SK-N-SH treated with all-trans-retinoic acid at 6 μM for 48 hours (cell line): ENCODE data around the gene PLXNA4.

ENCODE experiments used
- ATAC-seq: fragments of 200-7000 bp; cut with Tn5 transposase; 3 replicates; pipeline ENCODE4 v1.9.1; 2020; ENCODE audit warnings: mild to moderate bottlenecking, moderate library complexity
- ARNTL ChIP-seq: fragments of 450-650 bp; formaldehyde crosslinking; IDR thresholded peaks from 2 replicates; pipeline ENCODE4 v1.5.0; 2020; ENCODE audit warnings: low read depth, mild to moderate bottlenecking, moderate library complexity, borderline replicate concordance
- BACH2 ChIP-seq: fragments of 250-450 bp; sonication (Bioruptor Pico); IDR thresholded peaks from 2 replicates; pipeline ENCODE4 v1.9.0; 2021; ENCODE audit warnings: mild to moderate bottlenecking, borderline replicate concordance
- CSDC2 ChIP-seq: fragments of 250-450 bp; sonication (Bioruptor Pico); IDR thresholded peaks from 2 replicates; pipeline ENCODE4 v1.5.0; 2020; ENCODE audit warnings: mild to moderate bottlenecking, moderate library complexity
- ESRRG ChIP-seq: fragments of 250-450 bp; sonication (Bioruptor Pico); IDR thresholded peaks from 2 replicates; pipeline ENCODE4 v1.6.1; 2021; ENCODE audit warnings: mild to moderate bottlenecking
- GLIS3 ChIP-seq: fragments of 250-450 bp; sonication (Bioruptor Pico); IDR thresholded peaks from 2 replicates; pipeline ENCODE4 v1.5.0; 2020; ENCODE audit warnings: mild to moderate bottlenecking, moderate library complexity
- ISL1 ChIP-seq: fragments of 250-450 bp; sonication (Bioruptor Pico); IDR thresholded peaks from 2 replicates; pipeline ENCODE4 v2.1.2; 2022; ENCODE audit warnings: mild to moderate bottlenecking, moderate library complexity
- OSR1 ChIP-seq: fragments of 250-450 bp; sonication (Bioruptor Pico); IDR thresholded peaks from 2 replicates; pipeline ENCODE4 v1.8.0; 2022; ENCODE audit warnings: moderate library complexity, mild to moderate bottlenecking, inconsistent platforms
- PPARA ChIP-seq: fragments of 250-450 bp; sonication (Bioruptor Pico); IDR thresholded peaks from 2 replicates; pipeline ENCODE4 v1.5.0; 2020; ENCODE audit warnings: mild to moderate bottlenecking, borderline replicate concordance
- SNAI2 ChIP-seq: fragments of 250-450 bp; sonication (Bioruptor Pico); IDR thresholded peaks from 2 replicates; pipeline ENCODE4 v1.5.0; 2020; ENCODE audit warnings: mild to moderate bottlenecking, moderate library complexity
- TCF4 ChIP-seq: fragments of 250-450 bp; sonication (Bioruptor Pico); IDR thresholded peaks from 2 replicates; pipeline ENCODE4 v1.8.0; 2021; ENCODE audit warnings: mild to moderate bottlenecking, moderate library complexity, borderline replicate concordance
- TOX ChIP-seq: fragments of 250-450 bp; sonication (Bioruptor Pico); IDR thresholded peaks from 2 replicates; pipeline ENCODE4 v1.8.0; 2021; ENCODE audit warnings: mild to moderate bottlenecking, moderate library complexity, borderline replicate concordance
- ZC3H10 ChIP-seq: fragments of 250-450 bp; sonication (Bioruptor Pico); IDR thresholded peaks from 2 replicates; pipeline ENCODE4 v1.5.1; 2021; ENCODE audit warnings: mild to moderate bottlenecking, moderate library complexity
- ZFP3 ChIP-seq: fragments of 250-450 bp; sonication (Bioruptor Pico); IDR thresholded peaks from 2 replicates; pipeline ENCODE4 v1.5.0; 2020; ENCODE audit warnings: mild to moderate bottlenecking, moderate library complexity
- ZFP30 ChIP-seq: fragments of 450-650 bp; formaldehyde crosslinking; IDR thresholded peaks from 2 replicates; pipeline ENCODE4 v1.5.0; 2022; ENCODE audit warnings: mild to moderate bottlenecking, moderate library complexity
- ZNF565 ChIP-seq: fragments of 450-650 bp; formaldehyde crosslinking; conservative IDR thresholded peaks from 2 replicates; pipeline ENCODE4 v1.5.0; 2020; ENCODE audit warnings: low read depth, mild to moderate bottlenecking, moderate library complexity
- ZNF70 ChIP-seq: fragments of 450-650 bp; formaldehyde crosslinking; IDR thresholded peaks from 2 replicates; pipeline ENCODE4 v1.5.0; 2020; ENCODE audit warnings: mild to moderate bottlenecking, moderate library complexity
- ZNF8 ChIP-seq: fragments of 450-650 bp; formaldehyde crosslinking; IDR thresholded peaks from 2 replicates; pipeline ENCODE4 v1.5.0; 2020; ENCODE audit warnings: mild to moderate bottlenecking, moderate library complexity
- TF ChIP-seq, protein P1 (sequence below): fragments of 250-450 bp; sonication (Bioruptor Pico); IDR thresholded peaks from 2 replicates; pipeline ENCODE4 v1.5.1; 2021; ENCODE audit warnings: mild to moderate bottlenecking, moderate library complexity
- TF ChIP-seq, protein P2 (sequence below): fragments of 250-450 bp; sonication (Bioruptor Pico); IDR thresholded peaks from 2 replicates; pipeline ENCODE4 v1.8.0; 2020; ENCODE audit warnings: mild to moderate bottlenecking, moderate library complexity, borderline replicate concordance
- TF ChIP-seq, protein P3 (sequence below): fragments of 250-450 bp; sonication (Bioruptor Pico); IDR thresholded peaks from 2 replicates; pipeline ENCODE4 v1.8.0; 2021; ENCODE audit warnings: low read depth, mild to moderate bottlenecking, moderate library complexity, borderline replicate concordance
- TF ChIP-seq, protein P4 (sequence below): fragments of 250-450 bp; sonication (Bioruptor Pico); IDR thresholded peaks from 2 replicates; pipeline ENCODE4 v1.5.0; 2020; ENCODE audit warnings: mild to moderate bottlenecking, moderate library complexity
- TF ChIP-seq, protein P5 (sequence below): fragments of 250-450 bp; sonication (Bioruptor Pico); IDR thresholded peaks from 2 replicates; pipeline ENCODE4 v1.5.1; 2020; ENCODE audit warnings: low read depth, mild to moderate bottlenecking, moderate library complexity

The PLXNA4 gene

DNA sequence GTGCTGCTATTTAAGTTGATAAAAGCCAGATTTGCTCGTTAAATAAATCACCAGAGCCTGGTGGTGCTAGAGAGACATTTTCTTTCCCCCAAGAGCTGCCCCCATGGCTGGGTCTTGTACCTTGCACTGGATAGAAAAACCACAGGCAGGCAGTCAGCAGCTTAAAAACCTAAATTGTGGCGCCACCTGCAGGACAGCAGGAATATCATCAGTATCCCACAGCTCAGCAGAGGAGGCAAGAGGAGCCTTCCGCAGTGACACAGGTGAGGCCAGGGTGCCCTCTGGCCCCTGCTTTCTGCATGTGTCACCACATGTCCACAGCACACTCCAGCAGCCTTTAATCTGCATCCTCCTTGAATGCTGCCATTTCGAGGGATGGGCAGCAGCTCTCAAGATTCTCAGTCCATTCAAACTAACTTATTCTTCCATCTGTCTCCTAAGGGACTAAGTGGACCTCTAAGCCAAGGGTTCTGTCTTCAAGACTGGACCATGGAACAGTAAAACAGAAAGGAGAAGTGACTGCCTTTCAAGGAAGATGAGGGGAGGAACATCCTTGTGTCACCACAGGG, 4.5 kb upstream of the PLXNA4 start:
- TF ChIP-seq, protein P1, sequence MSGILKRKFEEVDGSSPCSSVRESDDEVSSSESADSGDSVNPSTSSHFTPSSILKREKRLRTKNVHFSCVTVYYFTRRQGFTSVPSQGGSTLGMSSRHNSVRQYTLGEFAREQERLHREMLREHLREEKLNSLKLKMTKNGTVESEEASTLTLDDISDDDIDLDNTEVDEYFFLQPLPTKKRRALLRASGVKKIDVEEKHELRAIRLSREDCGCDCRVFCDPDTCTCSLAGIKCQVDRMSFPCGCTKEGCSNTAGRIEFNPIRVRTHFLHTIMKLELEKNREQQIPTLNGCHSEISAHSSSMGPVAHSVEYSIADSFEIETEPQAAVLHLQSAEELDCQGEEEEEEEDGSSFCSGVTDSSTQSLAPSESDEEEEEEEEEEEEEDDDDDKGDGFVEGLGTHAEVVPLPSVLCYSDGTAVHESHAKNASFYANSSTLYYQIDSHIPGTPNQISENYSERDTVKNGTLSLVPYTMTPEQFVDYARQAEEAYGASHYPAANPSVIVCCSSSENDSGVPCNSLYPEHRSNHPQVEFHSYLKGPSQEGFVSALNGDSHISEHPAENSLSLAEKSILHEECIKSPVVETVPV (CRISPR knock-in tag), result no peak
- TF ChIP-seq SNAI2 (CRISPR knock-in tag) (no peak), CSDC2 (CRISPR knock-in tag) (no peak), PPARA (CRISPR knock-in tag) (no peak), ESRRG (no peak), ZFP30 (CRISPR knock-in tag) (no peak)
- TF ChIP-seq, protein P2, sequence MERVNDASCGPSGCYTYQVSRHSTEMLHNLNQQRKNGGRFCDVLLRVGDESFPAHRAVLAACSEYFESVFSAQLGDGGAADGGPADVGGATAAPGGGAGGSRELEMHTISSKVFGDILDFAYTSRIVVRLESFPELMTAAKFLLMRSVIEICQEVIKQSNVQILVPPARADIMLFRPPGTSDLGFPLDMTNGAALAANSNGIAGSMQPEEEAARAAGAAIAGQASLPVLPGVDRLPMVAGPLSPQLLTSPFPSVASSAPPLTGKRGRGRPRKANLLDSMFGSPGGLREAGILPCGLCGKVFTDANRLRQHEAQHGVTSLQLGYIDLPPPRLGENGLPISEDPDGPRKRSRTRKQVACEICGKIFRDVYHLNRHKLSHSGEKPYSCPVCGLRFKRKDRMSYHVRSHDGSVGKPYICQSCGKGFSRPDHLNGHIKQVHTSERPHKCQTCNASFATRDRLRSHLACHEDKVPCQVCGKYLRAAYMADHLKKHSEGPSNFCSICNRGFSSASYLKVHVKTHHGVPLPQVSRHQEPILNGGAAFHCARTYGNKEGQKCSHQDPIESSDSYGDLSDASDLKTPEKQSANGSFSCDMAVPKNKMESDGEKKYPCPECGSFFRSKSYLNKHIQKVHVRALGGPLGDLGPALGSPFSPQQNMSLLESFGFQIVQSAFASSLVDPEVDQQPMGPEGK (CRISPR knock-in tag), result no peak
- ATAC-seq, result peak; percentile 87

DNA sequence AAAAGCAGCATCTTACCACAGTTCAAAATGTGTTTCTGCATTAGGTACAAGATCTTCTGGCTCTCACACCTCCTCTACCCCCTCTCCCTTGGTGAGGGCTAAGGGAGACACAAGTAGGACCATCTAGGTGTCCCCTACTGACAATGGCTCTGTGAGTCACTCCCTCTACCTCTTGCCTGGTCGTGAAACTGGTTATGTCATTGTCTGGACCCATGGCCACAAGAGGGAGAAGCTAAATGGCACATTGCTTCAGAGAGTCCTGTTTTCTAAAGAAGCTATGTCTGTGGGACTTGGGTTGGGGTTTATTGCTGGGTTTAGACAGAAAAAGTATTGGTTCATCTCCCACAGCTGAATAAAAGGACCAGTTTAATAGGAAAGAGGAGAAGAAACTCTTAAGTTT, 4.0 kb upstream of the PLXNA4 start:
- ATAC-seq, result peak; percentile 21; the same call in 2 of the 3 replicates
- no peak for TF ChIP-seq ISL1 (CRISPR knock-in tag)
- no peak for TF ChIP-seq BACH2 (CRISPR knock-in tag)
- TF ChIP-seq, protein P3, sequence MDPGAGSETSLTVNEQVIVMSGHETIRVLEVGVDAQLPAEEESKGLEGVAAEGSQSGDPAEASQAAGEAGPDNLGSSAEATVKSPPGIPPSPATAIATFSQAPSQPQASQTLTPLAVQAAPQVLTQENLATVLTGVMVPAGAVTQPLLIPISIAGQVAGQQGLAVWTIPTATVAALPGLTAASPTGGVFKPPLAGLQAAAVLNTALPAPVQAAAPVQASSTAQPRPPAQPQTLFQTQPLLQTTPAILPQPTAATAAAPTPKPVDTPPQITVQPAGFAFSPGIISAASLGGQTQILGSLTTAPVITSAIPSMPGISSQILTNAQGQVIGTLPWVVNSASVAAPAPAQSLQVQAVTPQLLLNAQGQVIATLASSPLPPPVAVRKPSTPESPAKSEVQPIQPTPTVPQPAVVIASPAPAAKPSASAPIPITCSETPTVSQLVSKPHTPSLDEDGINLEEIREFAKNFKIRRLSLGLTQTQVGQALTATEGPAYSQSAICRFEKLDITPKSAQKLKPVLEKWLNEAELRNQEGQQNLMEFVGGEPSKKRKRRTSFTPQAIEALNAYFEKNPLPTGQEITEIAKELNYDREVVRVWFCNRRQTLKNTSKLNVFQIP (CRISPR knock-in tag), result no peak
- TF ChIP-seq PPARA (CRISPR knock-in tag), result no peak; the same call in 1 of the 2 replicates
- TF ChIP-seq CSDC2 (CRISPR knock-in tag), result no peak
- no peak for TF ChIP-seq OSR1
- TF ChIP-seq ZNF70 (CRISPR knock-in tag), result no peak
- TF ChIP-seq SNAI2 (CRISPR knock-in tag), result no peak
- no peak for TF ChIP-seq ZNF565 (CRISPR knock-in tag)
- no peak for TF ChIP-seq TOX (CRISPR knock-in tag)
- no peak for TF ChIP-seq ESRRG
- no peak for TF ChIP-seq ARNTL (CRISPR knock-in tag)
- no peak for TF ChIP-seq ZFP30 (CRISPR knock-in tag)
- TF ChIP-seq ZNF8 (CRISPR knock-in tag), result no peak
- TF ChIP-seq TCF4, result no peak
- TF ChIP-seq, protein P4, sequence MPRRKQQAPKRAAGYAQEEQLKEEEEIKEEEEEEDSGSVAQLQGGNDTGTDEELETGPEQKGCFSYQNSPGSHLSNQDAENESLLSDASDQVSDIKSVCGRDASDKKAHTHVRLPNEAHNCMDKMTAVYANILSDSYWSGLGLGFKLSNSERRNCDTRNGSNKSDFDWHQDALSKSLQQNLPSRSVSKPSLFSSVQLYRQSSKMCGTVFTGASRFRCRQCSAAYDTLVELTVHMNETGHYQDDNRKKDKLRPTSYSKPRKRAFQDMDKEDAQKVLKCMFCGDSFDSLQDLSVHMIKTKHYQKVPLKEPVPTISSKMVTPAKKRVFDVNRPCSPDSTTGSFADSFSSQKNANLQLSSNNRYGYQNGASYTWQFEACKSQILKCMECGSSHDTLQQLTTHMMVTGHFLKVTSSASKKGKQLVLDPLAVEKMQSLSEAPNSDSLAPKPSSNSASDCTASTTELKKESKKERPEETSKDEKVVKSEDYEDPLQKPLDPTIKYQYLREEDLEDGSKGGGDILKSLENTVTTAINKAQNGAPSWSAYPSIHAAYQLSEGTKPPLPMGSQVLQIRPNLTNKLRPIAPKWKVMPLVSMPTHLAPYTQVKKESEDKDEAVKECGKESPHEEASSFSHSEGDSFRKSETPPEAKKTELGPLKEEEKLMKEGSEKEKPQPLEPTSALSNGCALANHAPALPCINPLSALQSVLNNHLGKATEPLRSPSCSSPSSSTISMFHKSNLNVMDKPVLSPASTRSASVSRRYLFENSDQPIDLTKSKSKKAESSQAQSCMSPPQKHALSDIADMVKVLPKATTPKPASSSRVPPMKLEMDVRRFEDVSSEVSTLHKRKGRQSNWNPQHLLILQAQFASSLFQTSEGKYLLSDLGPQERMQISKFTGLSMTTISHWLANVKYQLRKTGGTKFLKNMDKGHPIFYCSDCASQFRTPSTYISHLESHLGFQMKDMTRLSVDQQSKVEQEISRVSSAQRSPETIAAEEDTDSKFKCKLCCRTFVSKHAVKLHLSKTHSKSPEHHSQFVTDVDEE (CRISPR knock-in tag), result no peak
- no peak for TF ChIP-seq ZFP3
- TF ChIP-seq, protein P5, sequence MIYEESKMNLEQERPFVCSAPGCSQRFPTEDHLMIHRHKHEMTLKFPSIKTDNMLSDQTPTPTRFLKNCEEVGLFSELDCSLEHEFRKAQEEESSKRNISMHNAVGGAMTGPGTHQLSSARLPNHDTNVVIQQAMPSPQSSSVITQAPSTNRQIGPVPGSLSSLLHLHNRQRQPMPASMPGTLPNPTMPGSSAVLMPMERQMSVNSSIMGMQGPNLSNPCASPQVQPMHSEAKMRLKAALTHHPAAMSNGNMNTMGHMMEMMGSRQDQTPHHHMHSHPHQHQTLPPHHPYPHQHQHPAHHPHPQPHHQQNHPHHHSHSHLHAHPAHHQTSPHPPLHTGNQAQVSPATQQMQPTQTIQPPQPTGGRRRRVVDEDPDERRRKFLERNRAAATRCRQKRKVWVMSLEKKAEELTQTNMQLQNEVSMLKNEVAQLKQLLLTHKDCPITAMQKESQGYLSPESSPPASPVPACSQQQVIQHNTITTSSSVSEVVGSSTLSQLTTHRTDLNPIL (CRISPR knock-in tag), result no peak
- TF ChIP-seq ZC3H10 (CRISPR knock-in tag), result no peak
- TF ChIP-seq GLIS3 (CRISPR knock-in tag), result no peak
